GM18498 (cell line): Measurements from ENCODE around the gene KRT1.

Experiments used
- ATAC-seq: cut with Tn5 transposase; IDR thresholded peaks from one replicate; pipeline ENCODE4 v1.9.1; 2021; ENCODE audit warnings: mild to moderate bottlenecking, moderate library complexity; ENCODE audit not compliant: unreplicated experiment

Gene KRT1

GRCh38 chr12:52662093-52662917 lies 17.9 kb downstream of the KRT1 start:
- ATAC-seq = no peak

- ATAC-seq = no peak
Measured at GRCh38 chr12:52661668-52662067, 18.5 kb downstream of the KRT1 start.

DNA sequence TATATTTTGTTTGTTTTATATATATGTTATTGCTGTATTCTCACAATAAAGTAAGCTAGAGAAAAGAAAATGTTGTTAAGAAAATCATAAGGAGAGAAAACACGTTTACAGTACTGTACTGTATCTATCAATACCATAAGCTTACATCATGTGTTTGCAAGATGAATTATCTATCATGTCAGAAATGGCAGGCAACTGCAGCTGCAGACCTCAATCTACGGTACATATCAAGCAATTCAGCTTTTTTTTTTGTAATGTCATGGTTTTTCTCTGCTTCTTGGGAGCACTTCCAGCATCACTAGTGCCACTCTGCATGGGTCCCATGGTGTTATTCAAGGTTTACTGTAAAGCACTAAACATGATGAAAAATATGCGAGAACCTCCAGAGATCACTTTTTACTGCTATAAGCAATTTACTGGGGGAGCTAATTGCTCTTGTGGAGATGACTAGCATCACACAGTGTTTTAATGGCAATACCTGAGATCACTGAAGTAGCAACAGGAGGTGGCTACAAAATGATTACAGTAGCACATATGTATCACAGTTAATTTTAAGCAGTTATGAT lies 19.2 kb downstream of the KRT1 start:
- ATAC-seq = no peak

DNA sequence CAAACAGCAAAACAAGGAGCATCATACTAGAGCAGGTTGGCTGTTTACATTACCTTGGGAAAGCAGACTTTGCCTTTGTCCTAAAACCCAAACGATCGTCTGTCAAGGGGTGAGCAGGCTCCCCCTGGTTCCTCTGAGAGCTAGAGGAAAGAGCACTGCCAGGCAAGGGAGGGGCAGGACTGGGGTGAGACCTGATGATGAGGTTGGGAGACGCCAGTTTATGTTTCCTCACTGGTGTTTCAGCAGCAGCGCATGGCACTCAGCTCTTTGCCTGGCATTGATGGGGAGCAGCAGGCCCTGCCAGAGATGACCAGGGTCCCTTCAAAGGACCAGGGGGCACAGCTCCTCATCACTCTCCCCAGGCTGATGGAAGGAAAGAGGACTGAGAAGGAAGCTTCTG lies 20.3 kb downstream of the KRT1 start:
- ATAC-seq = no peak

DNA sequence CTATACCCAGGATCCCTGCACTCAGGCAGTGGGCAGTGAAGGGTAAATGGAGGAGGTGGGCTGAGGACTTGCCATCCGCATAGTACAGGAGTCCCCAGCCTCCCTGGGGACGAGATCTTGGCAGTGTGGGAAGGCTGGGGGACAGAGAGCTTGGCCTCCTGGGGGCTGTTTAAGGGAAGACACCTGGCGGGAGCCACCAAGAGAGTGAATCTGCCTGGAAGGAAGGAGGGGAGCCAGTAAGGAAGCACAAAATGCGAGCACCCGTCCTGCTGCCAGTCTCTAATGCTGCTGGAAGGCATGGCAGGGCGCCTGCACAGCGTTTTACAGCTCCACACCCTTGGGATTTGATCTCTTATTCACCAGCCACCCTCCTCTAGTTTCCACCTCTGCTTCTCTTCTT lies 20.8 kb downstream of the KRT1 start:
- ATAC-seq = no peak

DNA sequence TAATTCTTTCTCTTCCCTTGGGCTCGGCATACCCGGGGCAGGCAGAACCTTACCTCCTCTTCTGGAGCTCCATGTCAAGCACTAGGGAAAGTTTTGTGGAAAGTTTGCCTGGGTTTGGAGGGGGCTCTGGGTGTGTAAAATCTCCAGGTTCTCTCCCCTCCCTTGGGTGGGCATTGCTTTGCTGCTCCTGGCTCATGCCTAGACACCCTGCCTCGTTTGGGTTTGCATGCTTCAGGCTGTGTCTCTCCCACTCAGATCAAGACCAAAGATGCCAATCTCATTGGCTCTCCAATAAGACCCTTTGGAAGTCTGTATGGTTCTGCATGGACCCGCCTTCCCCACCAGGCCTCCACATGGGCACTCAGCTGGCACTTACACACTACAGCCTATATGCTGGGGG lies 22.0 kb downstream of the KRT1 start:
- no peak for ATAC-seq

GRCh38 chr12:52657250-52657902 lies 22.8 kb downstream of the KRT1 start:
- ATAC-seq = no peak

- no peak for ATAC-seq
Measured at GRCh38 chr12:52656616-52657015, 23.6 kb downstream of the KRT1 start.

DNA sequence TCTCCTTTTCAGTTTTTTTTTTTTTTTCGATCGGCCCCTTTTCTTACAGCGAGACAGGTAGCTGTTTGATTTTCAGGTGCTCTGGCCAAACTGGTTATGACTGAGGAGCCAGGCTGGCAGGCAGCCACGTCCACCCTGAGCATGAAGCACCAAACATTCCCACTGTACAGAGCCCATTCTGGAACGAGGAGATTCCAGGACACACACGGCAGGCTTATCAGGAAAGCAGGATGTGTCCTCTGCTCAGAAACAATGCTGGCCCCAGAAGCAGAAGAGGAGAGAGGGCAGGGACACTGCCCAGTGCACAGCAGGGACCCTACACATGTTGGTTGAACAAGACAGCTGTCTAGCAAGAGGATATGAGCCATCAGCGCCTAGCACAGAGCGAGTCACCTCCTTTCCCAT lies 24.5 kb downstream of the KRT1 start:
- ATAC-seq = no peak

DNA sequence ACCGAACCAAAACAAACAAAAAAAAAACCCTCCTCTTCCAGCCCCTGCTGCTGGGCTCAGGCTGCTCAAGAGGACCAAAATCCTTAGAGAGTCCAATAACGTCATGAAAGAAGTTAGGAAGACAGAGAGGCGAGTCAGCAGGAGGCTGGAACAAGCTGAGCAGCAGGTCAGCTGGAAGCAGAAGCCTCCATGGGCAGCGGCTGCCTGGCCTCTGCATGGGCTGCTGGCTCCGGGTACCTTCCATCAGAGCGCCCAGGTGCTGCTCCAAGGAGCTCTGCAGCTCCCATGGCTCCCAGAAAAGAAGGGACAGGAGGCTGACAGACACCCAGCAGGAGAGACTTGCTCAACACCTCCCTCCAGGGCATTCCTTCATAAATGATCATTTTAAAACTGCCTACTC lies 25.0 kb downstream of the KRT1 start:
- ATAC-seq = no peak

GRCh38 chr12:52651726-52652261 lies 28.4 kb downstream of the KRT1 start, which contains the start of gene KRT2:
Gene KRT2 (minus strand): TSS chr12:52652211. CDS start chr12:52652142, 69 bp downstream.
- ATAC-seq = no peak

DNA sequence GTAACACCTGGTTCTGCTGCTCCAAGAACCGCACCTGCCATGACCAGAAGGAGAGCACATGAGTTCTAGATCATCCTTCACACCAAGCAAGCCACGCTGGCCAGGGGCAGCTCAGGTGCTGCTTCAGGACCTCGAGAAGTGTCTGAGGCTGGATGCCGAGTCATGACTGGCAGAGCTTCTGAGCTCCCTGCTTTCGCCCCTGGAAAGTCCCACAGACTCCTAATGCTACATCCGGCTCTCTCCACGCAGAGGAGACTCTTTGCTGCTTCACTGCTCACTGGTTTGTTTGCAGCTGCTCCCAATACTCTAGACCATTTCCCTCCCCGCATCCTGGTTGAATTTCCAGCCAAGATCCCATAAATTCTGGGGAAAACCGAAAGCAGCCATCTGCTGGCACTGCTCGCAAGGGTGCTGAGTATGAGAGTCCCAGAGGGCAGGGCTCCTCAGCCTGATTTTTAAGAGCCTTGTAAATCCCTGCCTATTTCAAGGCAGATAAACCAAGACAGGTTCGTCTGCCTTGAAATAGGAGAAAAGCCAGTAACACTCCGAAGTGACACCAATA lies 29.6 kb downstream of the KRT1 start:
- no peak for ATAC-seq

GRCh38 chr12:52649066-52649465 lies 31.1 kb downstream of the KRT1 start:
- no peak for ATAC-seq

- no peak for ATAC-seq
Measured at GRCh38 chr12:52648012-52648550, 32.1 kb downstream of the KRT1 start.

DNA sequence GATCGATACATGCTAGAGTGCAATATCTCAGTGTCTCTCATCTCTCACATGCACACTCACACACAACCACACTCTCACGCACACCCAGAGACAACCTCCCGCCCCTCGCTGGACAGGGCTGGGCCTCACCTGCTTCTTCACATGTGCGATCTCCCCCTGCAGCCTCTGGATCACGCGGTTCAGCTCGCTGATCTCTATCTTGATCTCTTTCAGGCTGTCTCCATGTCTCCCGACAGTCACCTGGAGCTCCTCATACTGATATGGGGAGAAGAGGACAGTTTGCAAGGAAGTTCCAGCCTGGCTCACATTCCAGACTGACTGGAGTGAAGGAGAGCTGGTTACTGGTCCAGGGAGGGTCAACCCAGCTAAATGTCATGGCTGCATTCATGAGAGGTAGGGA lies 32.6 kb downstream of the KRT1 start:
- ATAC-seq = no peak

GRCh38 chr12:52646613-52647012 lies 33.6 kb downstream of the KRT1 start:
- ATAC-seq = no peak

GRCh38 chr12:52645982-52646381 lies 34.2 kb downstream of the KRT1 start:
- no peak for ATAC-seq

- ATAC-seq = no peak
Measured at GRCh38 chr12:52645120-52645761, 35.0 kb downstream of the KRT1 start.

- no peak for ATAC-seq
Measured at GRCh38 chr12:52644078-52644415, 36.2 kb downstream of the KRT1 start.

DNA sequence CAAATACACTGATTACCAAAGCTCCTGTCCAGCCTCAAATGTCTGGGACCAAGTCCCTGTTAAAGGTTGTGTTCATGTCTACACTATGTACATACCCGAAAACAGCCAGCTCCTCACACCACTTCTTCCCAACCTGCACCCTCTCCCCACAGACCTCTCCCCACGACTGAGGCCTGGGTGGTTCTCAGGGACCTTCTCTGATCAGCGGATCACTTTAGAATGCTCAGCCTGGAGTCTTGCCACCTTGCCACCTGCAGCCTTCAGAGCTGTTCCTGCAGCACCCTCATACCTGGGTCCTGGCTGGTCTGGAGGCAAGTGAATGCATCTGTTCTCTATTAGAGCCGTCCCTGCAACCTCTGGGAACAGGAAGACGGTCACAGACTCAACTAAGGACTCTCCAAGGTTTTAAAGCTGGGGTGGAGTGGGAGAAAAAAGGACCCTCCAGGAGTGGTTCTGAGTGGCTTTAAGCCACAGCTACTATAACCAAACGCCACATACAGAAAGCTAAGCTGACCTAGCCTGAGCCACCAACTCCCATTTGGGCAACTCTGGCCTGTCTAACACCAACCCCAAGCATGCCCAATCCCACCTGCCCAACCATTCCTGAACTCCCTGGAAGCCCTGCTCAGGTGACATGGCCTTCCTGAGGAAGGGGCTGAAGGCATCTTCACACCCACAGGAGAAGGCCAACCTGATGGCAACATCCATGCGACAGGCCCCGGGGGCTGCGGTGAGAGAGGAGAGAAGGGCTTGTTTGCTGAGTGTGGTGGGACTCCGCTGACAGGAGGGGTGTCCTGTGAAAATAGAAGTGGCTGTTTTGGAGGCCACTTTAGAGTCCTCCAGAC lies 36.8 kb downstream of the KRT1 start:
- ATAC-seq = no peak
